Measurements from ENCODE around the gene SLC9A8.

SLC9A8 gene

DNA sequence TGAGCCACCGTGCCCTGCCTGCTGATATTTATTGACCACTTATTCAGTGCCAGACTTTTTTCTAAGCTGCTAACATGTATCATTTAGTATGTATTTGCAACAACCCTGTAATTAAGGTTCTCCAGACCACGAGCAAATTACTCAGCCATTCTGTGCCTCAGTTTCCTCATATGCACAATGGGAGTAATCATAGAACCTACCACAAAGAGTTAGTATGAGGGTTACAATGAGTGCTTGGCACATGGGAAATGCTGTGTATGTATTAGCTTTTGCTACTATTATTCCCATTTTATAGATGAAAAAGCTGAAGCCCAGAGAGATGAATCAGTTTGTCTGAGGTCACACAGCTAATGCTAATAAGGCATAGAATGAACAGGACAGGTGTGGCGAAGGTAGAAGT lies 20.0 kb upstream of the SLC9A8 start:
- CTCF ChIA-PET, result interaction anchor here (1.2 kb wide), 1 partner anchor 21 kb away, joined by 4 read pairs; the partner anchor contains the start of gene SLC9A8
- no peak for DNase-seq (ENCODE audit: low read depth, low spot score)
- POLR2A ChIA-PET, result no interaction called here
- TF ChIP-seq, protein P1, sequence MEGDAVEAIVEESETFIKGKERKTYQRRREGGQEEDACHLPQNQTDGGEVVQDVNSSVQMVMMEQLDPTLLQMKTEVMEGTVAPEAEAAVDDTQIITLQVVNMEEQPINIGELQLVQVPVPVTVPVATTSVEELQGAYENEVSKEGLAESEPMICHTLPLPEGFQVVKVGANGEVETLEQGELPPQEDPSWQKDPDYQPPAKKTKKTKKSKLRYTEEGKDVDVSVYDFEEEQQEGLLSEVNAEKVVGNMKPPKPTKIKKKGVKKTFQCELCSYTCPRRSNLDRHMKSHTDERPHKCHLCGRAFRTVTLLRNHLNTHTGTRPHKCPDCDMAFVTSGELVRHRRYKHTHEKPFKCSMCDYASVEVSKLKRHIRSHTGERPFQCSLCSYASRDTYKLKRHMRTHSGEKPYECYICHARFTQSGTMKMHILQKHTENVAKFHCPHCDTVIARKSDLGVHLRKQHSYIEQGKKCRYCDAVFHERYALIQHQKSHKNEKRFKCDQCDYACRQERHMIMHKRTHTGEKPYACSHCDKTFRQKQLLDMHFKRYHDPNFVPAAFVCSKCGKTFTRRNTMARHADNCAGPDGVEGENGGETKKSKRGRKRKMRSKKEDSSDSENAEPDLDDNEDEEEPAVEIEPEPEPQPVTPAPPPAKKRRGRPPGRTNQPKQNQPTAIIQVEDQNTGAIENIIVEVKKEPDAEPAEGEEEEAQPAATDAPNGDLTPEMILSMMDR (IDR thresholded peaks at IDR 0.05; ENCODE audit: insufficient read depth, low read length, missing control alignments), result no peak
- H3K4me3 ChIP-seq (ENCODE audit: low read depth, low read length), result no peak overlapping the region

DNA sequence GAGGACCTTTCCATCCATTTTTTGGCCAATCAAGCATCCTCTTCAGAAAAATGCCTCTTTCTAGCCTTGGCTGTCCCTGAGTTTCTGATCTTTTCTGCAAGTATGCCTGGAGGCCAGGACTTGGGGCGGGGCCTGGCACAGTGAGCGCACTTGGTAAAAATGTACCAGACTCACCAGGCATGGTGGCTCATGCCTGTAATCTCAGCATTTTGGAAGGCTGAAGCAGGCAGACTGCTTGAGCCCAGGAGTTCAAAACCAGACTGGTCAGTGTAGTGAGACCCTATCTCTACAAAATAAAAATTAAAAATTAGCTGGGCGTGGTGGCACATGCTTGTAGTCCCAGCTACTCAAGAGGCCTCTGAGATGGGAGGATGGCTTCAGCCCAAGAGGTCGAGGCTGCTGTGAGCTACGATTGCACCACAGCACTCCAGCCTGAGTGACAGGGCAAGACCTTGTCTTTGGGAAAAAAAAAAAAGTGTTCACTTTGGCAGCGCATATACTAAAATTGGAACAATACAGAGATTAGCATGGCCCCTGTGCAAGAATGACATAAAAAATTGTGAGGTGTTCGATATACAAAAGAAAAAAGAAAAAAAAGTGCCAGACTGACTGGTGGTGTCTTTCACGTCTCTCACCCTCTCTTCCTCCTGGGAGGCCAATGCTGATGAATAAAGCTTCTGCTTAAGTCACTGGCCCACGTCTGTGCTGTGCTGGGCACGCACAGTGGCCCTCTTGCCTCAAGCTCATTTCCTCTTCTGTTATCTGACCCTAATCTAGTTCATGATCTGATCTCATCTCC lies 18.1 kb upstream of the SLC9A8 start:
- TF ChIP-seq, protein P1 (IDR thresholded peaks at IDR 0.05; ENCODE audit: insufficient read depth, low read length, missing control alignments), result no peak
- POLR2A ChIA-PET, result no interaction called here
- CTCF ChIA-PET, result interaction anchor here (0.6 to 0.7 kb wide), 2 partner anchors 52 to 241 kb away, joined by 3 read pairs; no protein-coding TSS in a partner anchor
- no peak overlapping the region for H3K4me3 ChIP-seq (ENCODE audit: low read depth, low read length)
- DNase-seq (ENCODE audit: low read depth, low spot score), result no peak

DNA sequence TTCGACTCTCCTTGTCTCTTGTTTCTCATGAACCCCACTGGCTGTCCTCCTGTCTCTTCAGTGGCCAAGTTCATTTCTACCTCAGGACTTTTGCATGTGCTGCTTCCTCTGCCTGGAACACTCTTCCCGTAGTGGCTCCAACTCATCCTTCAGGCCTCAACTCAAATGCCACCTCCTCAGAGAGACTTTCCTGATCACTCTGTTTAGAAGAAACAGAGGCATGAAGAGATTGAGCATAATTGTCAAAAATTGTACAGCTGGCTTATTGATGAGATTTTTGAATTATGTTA lies 17.5 kb upstream of the SLC9A8 start:
- CTCF ChIA-PET, result interaction anchor here (0.6 to 0.7 kb wide), 2 partner anchors 52 to 241 kb away, joined by 3 read pairs; no protein-coding TSS in a partner anchor
- no peak for DNase-seq (ENCODE audit: low read depth, low spot score)
- TF ChIP-seq, protein P1 (IDR thresholded peaks at IDR 0.05; ENCODE audit: insufficient read depth, low read length, missing control alignments), result no peak
- POLR2A ChIA-PET, result no interaction called here
- H3K4me3 ChIP-seq (ENCODE audit: low read depth, low read length), result no peak overlapping the region

DNA sequence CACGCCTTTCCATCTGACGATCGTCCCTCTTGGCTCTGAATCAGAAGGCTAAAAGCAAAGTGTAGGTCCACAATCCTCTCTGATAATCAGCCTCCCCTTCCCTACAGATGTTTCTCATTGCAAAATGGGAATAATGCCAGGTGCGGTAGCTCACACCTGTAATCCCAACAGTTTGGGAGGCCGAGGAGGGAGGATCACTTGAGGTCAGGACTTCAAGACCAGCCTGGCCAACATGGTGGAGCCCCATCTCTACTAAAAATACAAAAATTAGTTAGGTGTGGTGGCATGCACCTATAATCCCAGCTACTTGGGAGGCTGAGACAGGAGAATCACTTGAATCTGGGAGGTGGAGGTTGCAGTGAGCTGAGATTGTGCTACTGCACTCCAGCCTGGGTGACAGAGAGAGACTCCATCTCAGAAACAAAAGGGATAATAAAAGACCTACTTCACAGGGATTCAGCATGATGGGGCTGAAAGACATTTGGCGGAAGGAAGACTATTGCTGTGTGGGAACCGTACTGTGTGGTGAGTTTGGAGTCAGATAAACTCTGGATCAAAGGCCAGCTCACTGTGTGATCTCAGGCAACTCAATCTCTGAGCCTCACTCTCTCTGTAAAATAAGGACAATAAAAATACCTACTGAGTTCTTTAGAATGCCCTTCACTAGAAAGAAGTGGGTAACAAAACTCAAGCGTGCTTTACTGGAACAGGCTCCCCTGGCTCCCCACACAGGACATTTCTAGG lies 15.9 kb upstream of the SLC9A8 start:
- TF ChIP-seq, protein P1 (IDR thresholded peaks at IDR 0.05; ENCODE audit: insufficient read depth, low read length, missing control alignments), result no peak
- CTCF ChIA-PET, result no interaction called here
- POLR2A ChIA-PET, result no interaction called here

DNA sequence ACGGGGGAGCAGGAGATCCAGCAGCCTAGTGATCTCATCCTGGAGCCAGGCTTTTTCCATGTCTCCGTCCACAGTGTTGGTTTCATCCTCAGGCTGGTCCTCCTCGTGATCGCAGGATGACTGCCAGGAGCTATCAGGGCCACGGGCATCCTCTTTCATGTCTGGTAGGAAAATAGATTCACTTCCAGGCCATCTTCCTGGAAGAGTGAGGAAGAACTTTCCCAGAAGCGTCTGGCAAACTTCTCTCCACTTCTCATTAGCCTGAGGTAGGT lies 15.3 kb upstream of the SLC9A8 start:
- TF ChIP-seq, protein P1 (IDR thresholded peaks at IDR 0.05; ENCODE audit: insufficient read depth, low read length, missing control alignments), result no peak
- POLR2A ChIA-PET, result no interaction called here

More for the DNA sequence above, 15.9 kb upstream of the SLC9A8 start:
- H3K4me3 ChIP-seq (ENCODE audit: low read depth, low read length), result no peak overlapping the region
- no peak for DNase-seq (ENCODE audit: low read depth, low spot score)

DNA sequence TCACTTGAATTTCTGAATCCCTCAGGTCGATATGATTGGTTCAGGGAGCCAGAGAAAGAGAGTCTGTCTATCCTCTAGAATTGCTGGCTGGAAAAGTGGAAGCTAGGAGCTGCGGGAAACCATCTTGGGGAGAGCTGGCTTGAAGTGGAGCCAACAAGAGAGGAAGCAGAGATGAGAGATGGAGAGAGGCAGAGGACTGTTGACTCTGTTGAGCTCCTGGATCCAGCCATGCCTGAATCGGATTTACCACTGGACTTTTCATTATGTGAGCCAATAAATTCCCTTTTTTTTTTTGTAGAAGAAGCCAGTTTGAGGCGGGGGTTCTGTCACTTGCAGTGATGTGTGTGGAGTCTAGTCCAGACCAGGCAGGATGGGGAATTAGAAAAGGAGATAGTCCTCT lies 13.9 kb upstream of the SLC9A8 start:
- DNase-seq (ENCODE audit: low read depth, low spot score), result no peak
- ChIA-PET POLR2A (no interaction called here), CTCF (interaction anchor here (0.9 to 1.2 kb wide), 2 partner anchors 11 to 14 kb away, joined by 3 to 4 read pairs; no protein-coding TSS in a partner anchor)
- TF ChIP-seq, protein P1 (IDR thresholded peaks at IDR 0.05; ENCODE audit: insufficient read depth, low read length, missing control alignments), result no peak
- no peak overlapping the region for H3K4me3 ChIP-seq (ENCODE audit: low read depth, low read length)

More for the DNA sequence above, 15.3 kb upstream of the SLC9A8 start:
- CTCF ChIA-PET, result no interaction called here
- no peak overlapping the region for H3K4me3 ChIP-seq (ENCODE audit: low read depth, low read length)
- DNase-seq (ENCODE audit: low read depth, low spot score), result no peak
